ENCODE data around the gene LRFN3.
"Not testable (repeated sequence)": the region's sequence is repeated elsewhere in the genome, so short reads cannot be mapped to it uniquely, and the experiment has no call there.

LRFN3 gene

GRCh38 chr19:35905178-35905727 lies 30.9 kb upstream of the LRFN3 start:
- no peak for DNase-seq (ENCODE audit: low spot score)

- no peak for DNase-seq (ENCODE audit: low spot score)
These were observed 28.8 kb upstream of the LRFN3 start for GRCh38 chr19:35907377-35907745.

GRCh38 chr19:35908010-35908441 lies 28.1 kb upstream of the LRFN3 start, which contains the start of gene TYROBP:
Gene TYROBP, minus strand, starts transcription at chr19:35908295. Its CDS starts 67 bp downstream, at chr19:35908228.
- no peak for DNase-seq (ENCODE audit: low spot score)

- DNase-seq (ENCODE audit: low spot score): no peak
These were observed 27.0 kb upstream of the LRFN3 start for GRCh38 chr19:35908973-35909683.

DNA sequence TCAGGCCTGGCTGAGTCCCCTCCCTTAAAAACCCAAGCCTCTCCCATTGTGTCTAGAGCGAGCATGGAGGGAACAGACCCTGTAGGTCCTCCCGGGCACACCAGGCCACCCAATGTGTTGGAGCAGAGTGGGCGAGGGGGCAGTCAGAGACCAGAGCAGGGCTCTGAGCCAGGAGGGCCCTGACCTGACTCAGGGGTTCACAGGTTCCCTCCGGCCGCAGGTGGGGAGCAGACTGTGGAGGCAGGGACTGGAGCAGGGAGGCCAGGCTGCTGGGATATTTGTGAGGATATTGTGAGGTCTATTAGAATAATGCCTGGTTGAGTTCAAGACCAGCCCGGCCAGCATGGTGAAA lies 26.5 kb upstream of the LRFN3 start:
- no peak for DNase-seq (ENCODE audit: low spot score)

DNA sequence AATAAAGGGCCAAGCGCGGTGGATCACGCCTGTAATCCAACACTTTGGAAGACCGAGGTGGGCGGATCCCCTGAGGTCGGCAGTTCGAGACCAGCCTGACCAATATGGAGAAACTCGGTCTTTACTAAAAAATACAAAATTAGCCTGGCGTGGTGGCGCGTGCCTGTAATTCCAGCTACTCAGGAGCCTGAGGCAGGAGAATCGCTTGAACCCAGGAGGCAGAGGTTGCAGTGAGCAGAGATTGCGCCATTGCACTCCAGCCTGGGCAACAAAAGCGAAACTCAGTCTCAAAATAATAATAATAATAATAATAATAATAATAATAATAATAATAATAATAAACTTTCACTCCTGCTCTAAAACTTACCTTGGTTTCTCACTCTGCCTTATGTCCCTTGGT lies 25.8 kb upstream of the LRFN3 start:
- DNase-seq (ENCODE audit: low spot score): not testable (repeated sequence)

- DNase-seq (ENCODE audit: low spot score): no peak
These were observed 25.0 kb upstream of the LRFN3 start for GRCh38 chr19:35911173-35911572.

DNA sequence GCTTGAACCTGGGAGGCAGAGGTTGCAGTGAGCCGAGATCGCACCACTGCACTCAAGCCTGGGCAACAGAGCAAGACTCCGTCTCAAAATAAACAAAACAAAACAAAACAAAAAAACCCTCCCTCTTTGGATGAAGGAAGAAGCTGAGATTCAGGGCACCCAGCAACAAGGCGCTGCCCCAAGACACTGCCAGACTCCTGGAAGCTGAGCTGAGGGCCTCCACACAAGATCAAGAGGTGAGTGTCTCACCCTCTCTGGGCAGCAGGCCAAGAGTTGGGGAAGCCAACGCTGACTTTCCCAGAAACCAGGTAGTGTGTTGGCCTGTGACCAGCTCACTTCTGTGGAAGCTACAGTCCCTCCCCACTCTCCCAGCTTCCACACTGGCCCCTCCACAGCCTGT lies 24.4 kb upstream of the LRFN3 start:
- DNase-seq (ENCODE audit: low spot score): no peak

DNA sequence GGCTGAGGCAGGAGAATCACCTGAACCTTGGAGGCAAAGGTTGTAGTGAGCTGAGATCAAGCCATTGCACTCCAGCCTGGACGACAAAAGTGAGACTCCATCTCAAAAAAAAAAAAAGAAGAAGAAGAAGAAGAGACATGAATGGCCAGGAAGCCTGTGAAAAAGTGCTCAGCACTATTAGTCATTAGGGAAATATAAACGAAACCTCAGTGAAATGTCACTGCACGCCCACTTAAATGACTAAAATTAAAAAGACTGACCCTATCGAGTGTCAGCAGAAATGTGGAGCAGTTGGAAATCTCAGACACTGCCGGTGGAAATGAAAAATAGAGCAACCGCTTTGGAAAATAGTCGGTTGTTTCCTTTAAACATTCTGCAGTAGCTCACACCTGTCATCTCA lies 22.6 kb upstream of the LRFN3 start:
- DNase-seq (ENCODE audit: low spot score): peak; percentile 34

- DNase-seq (ENCODE audit: low spot score): no peak
These were observed 20.7 kb upstream of the LRFN3 start for GRCh38 chr19:35915443-35915842.

DNA sequence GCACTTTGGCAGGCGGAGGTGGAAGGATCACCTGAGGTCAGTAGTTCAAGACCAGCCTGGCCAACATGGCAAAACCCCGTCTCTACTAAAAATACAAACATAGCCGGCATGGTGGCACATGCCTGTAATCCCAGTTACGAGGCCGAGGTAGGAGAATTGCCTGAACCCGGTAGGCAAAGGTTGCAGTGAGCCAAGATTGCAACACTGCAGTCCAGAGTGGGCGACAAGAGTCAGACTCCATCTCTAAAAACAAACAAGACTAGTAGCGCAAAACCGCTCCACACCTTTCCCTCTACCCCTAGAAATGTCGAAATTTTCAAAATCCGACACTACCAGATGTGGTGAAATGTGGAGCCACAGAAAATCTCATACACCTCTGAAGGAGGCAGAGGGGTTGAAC lies 16.9 kb upstream of the LRFN3 start:
- DNase-seq (ENCODE audit: low spot score): no peak

DNA sequence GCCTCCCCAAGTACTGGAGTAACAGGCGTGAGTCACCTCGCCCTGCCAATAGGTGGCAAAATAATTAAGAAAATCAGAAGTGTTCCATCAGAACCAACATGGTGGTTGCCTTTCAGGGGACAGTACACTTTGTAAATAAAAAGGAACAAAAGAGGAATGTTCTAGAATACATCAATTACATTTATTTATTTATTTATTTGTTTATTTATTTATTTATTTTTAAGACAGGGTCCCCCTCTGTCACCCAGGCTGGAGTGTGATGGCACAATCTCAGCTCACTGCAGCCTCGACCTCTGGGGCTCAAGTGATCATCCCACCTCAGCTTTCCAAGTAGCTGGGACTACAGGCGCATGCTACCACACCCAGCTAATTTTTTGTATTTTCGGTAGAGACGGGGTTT lies 15.2 kb upstream of the LRFN3 start:
- DNase-seq (ENCODE audit: low spot score): no peak

GRCh38 chr19:35925501-35925900 lies 10.7 kb upstream of the LRFN3 start:
- no peak for DNase-seq (ENCODE audit: low spot score)

DNA sequence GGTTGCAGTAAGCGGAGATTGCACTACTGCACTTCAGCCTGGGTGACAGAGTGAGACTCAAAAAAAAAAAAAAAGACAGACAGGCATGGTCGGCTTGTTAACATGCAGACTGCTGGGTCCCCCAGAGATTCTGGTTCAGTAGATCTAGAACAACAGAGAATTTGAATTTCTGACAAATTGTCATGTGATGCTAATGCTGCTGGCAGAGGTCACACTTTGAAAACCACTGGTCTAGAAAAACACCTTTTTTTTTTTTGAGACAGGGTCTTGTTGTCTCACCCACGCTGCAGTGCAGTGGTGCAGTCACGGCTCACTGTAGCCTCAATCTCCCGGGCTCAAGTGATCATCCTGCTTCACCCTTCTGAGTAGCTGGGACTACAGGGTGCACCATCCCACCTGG lies 7.7 kb upstream of the LRFN3 start:
- no peak for DNase-seq (ENCODE audit: low spot score)

DNA sequence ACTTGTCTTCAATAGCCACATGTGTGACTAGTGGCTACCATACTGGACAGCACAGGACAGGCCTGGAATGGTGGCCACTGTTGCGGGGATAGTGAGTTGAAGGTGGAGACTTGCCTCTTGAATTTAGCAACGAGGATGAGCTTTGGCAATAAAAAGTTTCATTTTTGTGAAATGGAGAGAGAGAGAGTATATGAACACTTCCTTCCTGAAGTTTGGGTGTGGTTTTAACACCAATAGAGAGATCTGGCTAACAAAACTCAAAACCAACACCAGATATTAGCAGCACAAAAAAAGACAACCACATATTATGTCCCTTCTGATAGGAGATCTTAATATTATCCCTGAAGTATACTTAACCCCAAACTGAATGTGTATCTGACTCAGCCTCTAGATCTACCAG lies 6.3 kb upstream of the LRFN3 start:
- no peak for DNase-seq (ENCODE audit: low spot score)

DNA sequence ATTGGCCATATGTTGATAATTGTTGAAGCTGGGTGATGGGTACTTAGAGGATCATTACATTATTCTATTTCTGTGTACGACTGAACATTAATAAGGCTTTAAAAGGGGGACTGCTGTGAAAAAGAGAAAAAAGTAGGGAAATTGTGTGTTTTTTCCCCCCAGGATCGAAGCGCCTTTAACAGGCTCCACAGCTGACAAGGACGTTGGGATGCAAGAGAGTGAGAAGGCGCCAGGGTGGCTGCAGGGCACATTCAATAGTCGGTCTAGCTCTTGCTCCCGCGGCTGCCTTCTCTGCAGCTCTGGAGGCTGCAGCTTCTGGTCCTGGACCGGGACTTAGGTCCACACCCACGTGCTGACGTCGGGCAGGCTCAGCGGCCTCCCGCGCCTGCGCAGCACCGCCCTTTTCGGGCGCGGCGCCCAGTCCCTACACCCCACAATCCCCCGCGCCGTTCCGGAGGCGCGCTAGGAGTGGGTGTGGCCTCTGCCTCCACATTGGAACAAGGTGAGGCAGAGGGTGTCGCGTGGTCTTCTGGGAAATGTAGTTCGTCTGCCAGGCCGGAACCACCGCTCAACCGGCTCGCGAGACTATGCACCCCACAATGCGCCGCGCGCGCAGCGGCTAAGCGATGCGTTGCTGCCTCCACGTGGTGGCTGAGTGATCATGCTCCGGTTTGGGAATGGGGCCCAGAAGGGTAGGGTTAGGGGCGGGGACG lies 4.9 kb upstream of the LRFN3 start:
- DNase-seq (ENCODE audit: low spot score): peak; percentile 99

DNA sequence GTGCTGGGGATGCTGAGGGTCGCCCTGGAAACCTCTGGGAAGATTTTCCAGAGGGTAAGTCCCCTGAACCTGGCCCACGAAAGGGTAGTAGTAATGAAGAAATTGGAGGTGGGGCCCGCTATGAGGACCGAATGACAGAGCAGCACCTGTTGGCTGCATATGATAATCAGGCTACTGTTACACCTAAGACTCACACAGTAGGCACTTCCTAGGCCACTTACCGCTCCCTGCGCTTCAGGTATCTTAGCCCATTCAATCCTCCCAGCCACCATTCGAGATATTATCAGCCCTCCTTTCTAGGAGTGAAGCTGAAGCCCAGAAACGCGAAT lies 4.3 kb upstream of the LRFN3 start:
- DNase-seq (ENCODE audit: low spot score): no peak

DNA sequence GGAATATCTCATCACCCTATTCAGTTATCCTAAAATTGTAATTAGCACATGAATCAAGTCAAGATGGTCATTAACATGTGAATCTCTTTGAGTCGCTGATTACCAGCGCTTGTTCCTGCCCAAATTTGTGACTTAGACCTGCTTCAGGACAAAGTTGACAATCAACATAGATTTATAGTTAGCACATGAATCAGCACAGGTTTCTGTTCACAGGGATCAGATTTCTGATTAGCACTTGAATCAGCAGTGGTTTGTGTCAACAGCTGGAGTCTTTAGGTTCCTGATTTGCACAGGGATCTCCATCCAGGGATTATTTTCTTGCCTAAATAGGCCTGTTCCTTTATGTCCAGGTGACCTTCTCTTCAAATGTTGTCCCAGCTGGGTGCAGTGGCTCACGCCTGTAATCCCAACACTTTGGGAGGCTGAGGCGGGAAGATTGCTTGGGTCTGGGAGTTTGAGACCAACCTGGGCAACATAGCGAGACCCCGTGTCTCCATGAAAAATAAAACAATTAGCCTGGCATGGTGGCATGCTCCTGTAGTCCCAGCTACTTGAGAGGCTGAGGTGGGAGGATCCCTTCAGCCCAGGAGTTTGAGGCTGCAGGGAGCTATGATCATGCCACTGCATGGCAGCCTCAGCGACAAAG lies 3.8 kb upstream of the LRFN3 start:
- no peak for DNase-seq (ENCODE audit: low spot score)

DNA sequence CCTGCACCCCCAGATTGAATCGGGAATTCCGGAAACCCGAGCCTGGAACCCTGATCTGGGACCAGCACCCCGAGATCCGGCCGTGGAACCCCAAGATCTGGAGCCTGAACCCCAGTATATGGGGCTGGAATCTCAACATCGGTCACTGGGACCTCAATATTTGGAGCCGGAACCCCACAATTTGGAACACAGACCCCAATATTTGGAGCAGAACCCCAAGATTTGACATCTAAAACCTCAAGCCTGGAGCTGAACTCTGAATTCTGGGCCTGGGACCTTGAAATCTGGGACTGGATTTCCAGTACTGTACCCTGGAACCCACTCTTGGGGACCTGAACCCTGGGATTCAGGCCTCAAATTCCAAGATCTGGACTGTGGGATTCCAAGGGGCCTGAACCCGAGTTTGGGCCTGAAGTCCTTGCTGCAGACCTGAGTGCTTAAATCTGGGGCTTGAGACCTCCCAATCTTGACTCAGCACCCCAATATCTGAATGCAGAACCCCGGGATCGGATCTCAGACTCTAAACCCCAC lies 629 bp downstream of the LRFN3 start:
- DNase-seq (ENCODE audit: low spot score): peak; percentile 30

DNA sequence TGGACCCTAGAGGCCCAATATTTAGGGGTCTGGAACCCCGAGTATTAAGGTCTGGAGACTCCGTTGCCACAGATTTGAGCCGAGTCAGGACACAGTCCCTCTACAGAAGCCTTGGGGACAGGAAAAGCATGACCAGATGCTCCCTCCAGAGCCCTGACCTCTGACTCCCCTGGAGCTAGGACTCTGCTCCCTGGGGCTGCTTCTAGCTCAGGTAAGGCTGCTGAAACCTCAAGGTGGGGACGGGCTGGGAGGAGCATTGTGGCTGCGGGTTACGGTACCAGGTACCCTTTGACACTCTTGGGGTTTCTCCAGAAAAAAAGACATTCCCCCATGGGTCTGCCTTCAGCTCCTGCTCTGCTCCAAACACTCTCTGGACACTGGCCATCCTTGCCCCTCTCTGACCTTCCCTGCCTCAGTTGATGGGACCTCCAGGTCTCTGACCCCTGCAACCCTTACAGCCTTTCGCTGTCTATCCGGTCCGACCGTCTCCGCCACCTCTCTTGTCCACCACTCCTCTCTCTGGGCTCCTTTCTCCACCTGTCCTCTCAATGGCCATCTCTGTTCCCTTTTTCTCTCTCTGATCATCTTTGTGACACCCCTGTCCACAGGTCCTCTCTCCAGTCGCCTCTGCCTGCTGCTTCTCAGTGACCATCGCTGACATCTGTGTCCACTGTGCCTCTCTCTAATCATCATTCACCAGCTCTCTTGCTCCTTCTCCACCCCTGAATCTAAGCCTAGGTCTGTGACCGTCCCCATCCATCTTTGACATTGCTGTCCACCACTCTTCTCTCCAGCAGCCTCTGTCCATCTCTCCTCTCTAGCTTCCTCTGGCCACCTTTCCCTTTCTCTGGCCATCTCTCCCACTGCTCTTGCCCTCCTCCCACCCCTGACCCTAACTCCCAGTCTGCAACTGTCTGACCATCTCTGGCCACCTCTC lies 1.4 kb downstream of the LRFN3 start:
- DNase-seq (ENCODE audit: low spot score): no peak

DNA sequence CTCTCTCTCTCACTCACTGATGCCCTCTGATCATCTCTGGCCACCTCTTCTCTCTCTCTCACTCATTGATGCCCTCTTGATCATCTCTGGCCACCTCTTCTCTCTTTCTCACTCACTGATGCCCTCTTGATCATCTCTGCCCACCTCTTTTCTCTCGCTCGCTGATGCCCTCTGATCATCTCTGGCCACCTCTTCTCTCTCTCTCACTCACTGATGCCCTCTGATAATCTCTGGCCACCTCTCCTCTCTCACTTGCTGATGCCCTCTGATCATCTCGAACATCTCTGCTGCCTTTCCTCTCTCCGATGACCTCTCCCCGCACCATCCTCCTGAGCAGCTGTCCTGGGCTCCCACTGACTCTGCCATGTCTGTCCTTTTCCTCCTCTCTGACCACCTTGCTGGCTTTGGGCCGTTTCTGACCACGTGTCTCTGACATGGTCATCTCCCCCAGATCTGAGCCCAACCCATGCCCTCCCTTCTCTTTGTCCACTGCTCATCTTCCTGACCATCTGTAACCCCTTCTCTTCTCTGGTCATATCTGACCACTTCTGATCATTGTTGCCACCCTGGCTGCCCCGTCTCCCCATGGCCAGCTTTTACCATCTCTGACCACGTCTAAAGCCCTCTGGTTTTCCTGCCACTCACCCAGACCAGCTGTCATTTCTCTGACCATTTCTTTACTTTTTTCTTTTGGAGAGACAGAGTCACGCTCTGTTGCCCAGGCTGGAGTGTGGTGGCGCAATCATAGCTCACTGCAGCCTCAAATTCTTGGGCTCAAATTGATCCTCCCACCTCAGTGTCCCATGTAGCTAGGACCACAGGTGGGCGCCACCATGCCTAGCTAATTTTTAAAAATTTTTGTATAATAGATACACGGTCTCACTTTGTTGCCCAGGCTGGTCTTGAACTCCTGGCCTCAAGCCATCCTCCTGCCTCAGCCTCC lies 2.4 kb downstream of the LRFN3 start:
- DNase-seq (ENCODE audit: low spot score): no peak

Data from RKO (cell line).